H1 (cell line): ENCODE data around the gene SLC6A17.

Experiments used
- ATF2 ChIP-seq: IDR thresholded peaks from 2 replicates; pipeline ENCODE4 v1.6.1; 2012; ENCODE audit warnings: low read length, inconsistent platforms
- EGR1 ChIP-seq: IDR thresholded peaks from 2 replicates; pipeline ENCODE4 v1.6.1; 2011; ENCODE audit warnings: low read depth, low read length, borderline replicate concordance
- EZH2 ChIP-seq: fragments of 200-600 bp; sonication (generic); IDR thresholded peaks from 2 replicates; pipeline ENCODE4 v1.7.1; 2012; ENCODE audit warnings: low read depth, mild to moderate bottlenecking, moderate library complexity, low read length, inconsistent platforms; ENCODE audit not compliant: severe bottlenecking
- KDM4A ChIP-seq: IDR thresholded peaks from one replicate; pipeline ENCODE4 v1.7.1; 2012; ENCODE audit warnings: low read depth, mild to moderate bottlenecking, moderate library complexity, low read length, inconsistent platforms; ENCODE audit not compliant: severe bottlenecking
- POLR2A ChIP-seq, 2 experiments: IDR thresholded peaks; 1 replicate in 1 of 2; 2 replicates in 1 of 2; pipeline ENCODE4 v1.6.1; 2011; ENCODE audit warnings: low read depth in 2 of 2, low read length in 2 of 2, mild to moderate bottlenecking in 2 of 2; ENCODE audit errors: control extremely low read depth in 1 of 2
- POLR2AphosphoS5 ChIP-seq: IDR thresholded peaks from 2 replicates; pipeline ENCODE4 v1.6.1; 2011; ENCODE audit warnings: low read depth, low read length
- RAD21 ChIP-seq, 2 experiments: IDR thresholded peaks in 1 of 2; conservative IDR thresholded peaks in 1 of 2; 2 replicates each; pipeline ENCODE4 v1.6.1; 2011; ENCODE audit warnings: low read depth in 2 of 2, low read length in 2 of 2, improper control_type of control experiment in 1 of 2, inconsistent platforms in 1 of 2, mild to moderate bottlenecking in 1 of 2, moderate library complexity in 1 of 2
- RXRA ChIP-seq: IDR thresholded peaks from 2 replicates; pipeline ENCODE4 v1.6.1; 2011; ENCODE audit warnings: low read depth, mild to moderate bottlenecking, low read length, moderate library complexity; ENCODE audit not compliant: insufficient read depth
- SUZ12 ChIP-seq: fragments of 200-600 bp; sonication (generic); IDR thresholded peaks from 2 replicates; pipeline ENCODE4 v1.6.1; 2012; ENCODE audit warnings: mild to moderate bottlenecking, inconsistent platforms, low read length, moderate library complexity, mixed read lengths
- TAF1 ChIP-seq: IDR thresholded peaks from 2 replicates; pipeline ENCODE4 v1.6.1; 2011; ENCODE audit warnings: mild to moderate bottlenecking, low read depth, low read length
- TEAD4 ChIP-seq: IDR thresholded peaks from 2 replicates; pipeline ENCODE4 v1.6.1; 2012; ENCODE audit warnings: low read depth, low read length, inconsistent platforms, mixed read lengths
- TF ChIP-seq, protein P1 (sequence below), 3 experiments: IDR thresholded peaks; 1 replicate in 2 of 3; 2 replicates in 1 of 3; pipeline versions ENCODE4 v1.5.1 to v1.6.1; 2011; ENCODE audit warnings: low read length in 3 of 3, mild to moderate bottlenecking in 3 of 3, inconsistent platforms in 2 of 3, low read depth in 1 of 3, moderate library complexity in 1 of 3; ENCODE audit not compliant: insufficient read depth in 1 of 3; ENCODE audit errors: control extremely low read depth in 1 of 3

- TF ChIP-seq POLR2A (IDR thresholded peaks at IDR 0.05; ENCODE audit: control extremely low read depth in 1 of 2, low read depth in 2 of 2, low read length in 2 of 2): no peak
- no peak for TF ChIP-seq EZH2
- TF ChIP-seq POLR2AphosphoS5: no peak
- no peak for TF ChIP-seq RAD21 (IDR thresholded peaks at IDR 0.05 in 1 of 2, conservative IDR thresholded peaks at IDR 0.05 in 1 of 2; ENCODE audit: low read depth in 2 of 2, low read length in 2 of 2)
- TF ChIP-seq, protein P1, sequence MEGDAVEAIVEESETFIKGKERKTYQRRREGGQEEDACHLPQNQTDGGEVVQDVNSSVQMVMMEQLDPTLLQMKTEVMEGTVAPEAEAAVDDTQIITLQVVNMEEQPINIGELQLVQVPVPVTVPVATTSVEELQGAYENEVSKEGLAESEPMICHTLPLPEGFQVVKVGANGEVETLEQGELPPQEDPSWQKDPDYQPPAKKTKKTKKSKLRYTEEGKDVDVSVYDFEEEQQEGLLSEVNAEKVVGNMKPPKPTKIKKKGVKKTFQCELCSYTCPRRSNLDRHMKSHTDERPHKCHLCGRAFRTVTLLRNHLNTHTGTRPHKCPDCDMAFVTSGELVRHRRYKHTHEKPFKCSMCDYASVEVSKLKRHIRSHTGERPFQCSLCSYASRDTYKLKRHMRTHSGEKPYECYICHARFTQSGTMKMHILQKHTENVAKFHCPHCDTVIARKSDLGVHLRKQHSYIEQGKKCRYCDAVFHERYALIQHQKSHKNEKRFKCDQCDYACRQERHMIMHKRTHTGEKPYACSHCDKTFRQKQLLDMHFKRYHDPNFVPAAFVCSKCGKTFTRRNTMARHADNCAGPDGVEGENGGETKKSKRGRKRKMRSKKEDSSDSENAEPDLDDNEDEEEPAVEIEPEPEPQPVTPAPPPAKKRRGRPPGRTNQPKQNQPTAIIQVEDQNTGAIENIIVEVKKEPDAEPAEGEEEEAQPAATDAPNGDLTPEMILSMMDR (IDR thresholded peaks at IDR 0.05; ENCODE audit: control extremely low read depth in 1 of 3, insufficient read depth in 1 of 3, low read depth in 1 of 3, low read length in 3 of 3): no peak
- TF ChIP-seq EGR1: no peak
- TF ChIP-seq TAF1: no peak
- TF ChIP-seq SUZ12: no peak
- no peak for TF ChIP-seq RXRA
- no peak for TF ChIP-seq TEAD4
- TF ChIP-seq KDM4A: no peak
- TF ChIP-seq ATF2: no peak
Observed at GRCh38 chr1:110250749-110251148, 100.5 kb downstream of the SLC6A17 start.
